Measurements from ENCODE around the gene TCF12.
A peak's percentile ranks its signal among the peaks of the same experiment; 100 is the strongest.

Gene TCF12

DNA sequence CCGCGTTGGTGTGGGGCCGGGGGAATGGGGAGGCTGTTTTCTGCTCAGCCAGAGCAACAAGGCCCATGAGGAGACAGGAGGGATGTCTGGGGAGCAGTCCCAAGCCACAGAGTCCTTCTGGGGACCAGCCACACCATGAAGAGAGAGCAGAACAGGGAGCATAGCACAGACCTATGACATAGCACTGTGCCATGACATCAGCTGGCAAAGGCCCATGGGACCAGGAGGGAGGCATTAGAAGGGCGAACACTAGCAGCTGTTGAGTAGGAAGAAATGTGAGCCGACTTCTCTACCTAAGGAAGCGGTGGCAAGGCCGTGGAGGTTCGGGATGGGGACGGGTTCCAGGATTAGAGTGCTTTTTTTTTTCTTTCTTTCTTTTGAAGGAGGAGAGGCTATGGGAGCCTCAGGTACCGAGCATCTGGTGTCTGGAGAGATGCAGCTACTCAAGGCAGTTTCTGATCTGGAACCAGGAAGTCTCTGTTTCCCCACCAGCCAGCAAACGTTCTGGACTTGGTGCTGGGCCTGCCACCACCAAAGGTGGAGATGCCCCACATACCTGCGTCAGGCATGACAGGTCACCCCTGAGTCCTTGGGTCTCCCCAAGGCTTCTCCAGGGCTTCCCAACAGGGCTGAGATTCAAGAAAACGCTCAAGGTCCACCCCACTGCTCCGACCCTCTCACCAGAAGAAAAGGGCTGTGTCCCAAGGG, 380.6 kb downstream of the TCF12 start:
- no peak for DNase-seq (ENCODE audit: low read depth)

DNA sequence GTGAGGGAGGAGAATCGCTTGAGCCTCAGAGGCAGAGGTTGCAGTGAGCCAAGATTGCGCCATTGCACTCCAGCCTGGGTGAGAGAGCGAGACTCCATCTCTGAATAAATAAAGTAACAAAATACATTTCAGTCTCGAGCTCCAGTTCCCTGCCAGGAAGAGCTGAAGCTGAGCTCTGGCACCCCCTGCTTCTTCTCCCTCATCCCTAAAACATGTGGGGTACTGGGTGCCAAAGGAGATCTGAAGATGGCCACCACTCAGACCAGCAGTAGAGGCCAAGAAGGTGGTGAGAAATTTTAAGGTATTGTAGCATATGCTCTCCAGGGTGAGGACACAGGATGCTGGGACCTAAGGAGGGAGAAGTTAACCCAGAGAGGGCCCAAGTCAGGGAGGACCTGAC, 382.9 kb downstream of the TCF12 start:
- DNase-seq (ENCODE audit: low read depth) = no peak

DNA sequence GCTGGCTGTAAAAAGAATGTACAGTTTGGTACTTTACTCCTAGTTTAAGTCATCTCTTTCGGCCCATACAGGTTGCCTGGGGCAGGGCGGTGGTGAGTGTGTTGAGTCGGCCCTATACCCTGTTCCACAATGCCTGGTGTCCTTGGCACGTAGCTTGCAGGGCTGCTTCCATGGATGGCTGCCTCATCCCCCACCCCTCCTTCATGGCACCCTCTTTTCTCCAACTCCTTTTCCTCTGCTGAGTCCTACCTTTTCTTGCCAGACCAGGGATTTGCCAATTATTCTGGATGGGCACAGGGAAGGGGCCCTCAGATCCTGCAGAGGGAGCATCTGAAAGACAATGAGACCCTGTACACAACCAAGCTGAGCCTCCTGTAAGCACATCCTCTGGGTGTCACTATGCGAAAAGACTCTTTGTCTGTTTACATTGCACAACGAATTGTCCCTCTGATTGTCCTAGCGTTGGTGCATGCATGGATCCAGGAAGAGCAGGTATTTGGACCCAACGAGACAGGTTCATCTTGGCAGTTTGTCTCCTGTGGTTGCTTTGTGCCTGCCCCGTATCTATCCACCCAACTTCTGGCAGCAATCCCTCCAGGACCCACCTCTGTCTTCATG, 384.3 kb downstream of the TCF12 start:
- DNase-seq (ENCODE audit: low read depth) = no peak

DNA sequence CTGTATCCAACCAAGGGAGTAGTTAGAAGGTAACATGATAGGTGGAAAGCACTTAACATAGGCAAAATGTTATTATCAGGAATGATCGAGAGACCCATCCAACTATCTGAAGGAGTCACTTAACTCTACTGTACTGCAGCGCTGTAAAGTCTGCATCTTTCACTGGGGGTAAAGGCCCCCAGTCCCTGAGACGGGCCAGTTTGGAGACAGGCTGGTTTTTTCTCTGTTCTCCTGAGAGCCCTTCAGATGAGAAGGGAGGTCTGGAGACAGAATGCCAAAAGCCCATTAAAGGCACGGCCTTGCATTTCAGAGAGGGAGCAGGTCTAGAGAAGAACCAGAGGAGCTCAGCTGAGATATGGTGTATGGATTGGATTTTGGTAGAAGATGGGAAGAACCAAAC, 386.6 kb downstream of the TCF12 start:
- DNase-seq (ENCODE audit: low read depth) = no peak

DNA sequence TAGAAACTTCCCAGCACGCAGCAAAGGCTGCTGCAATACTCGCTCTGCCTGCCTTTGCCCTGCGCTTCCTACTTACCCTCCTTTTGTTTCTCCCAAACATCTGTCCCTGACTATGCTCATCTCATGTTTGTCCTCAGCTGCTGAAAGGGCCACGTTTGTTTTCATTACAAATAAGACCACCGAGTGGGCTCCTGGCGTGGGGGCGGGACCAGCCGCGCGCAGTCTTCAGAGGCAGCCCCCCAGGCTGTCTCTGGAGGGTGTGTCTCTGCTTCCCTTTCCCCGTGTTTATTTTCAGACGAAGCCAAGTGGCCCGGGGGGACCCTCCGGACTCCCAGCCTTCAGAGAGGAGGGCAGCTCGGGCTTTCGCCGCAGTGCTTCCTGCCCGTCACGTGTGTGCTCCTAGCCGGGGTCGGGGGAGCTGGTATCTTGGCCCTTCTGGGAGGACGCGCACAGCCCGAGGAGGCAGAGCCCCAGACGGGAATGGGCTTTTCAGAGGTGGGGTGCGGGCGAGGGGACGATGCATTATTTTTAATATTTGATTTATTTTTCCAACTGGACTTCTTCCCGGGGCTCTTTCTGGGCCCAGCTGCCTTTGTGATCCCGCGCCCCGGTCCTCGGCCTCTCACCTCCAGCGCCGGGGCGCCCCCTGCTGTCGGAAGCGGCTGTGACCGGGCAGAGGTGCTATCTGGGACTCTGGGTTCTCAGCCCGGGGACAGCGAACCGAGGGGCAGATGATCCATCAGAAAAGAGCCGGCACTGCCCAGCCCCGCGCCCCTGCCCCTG, 387.9 kb downstream of the TCF12 start:
- peak; percentile 69 for DNase-seq (ENCODE audit: low read depth)

DNA sequence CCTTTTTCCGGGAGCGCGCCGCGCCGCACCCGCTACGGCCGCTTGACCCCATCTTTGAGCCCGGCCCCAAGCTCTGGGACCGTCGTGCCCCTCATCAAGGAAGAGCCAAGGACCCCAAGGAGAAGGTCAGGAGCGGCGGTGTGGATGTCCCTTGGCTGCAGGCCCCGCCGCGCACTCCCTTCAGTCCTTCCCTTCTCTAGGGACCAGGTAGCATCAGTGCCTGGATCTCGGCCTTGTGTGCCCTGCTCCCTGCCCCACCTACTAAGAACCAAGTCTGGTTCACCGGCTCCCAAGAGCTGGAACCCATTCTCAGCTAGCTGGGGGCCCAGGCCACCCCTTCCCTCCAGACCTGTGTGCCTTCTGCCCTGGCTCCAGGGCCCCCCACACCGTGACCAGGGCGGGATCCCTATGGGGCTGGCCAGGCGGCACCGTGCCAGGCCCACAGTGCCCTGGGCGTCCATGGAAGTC, 388.5 kb downstream of the TCF12 start:
- no peak for DNase-seq (ENCODE audit: low read depth)

DNA sequence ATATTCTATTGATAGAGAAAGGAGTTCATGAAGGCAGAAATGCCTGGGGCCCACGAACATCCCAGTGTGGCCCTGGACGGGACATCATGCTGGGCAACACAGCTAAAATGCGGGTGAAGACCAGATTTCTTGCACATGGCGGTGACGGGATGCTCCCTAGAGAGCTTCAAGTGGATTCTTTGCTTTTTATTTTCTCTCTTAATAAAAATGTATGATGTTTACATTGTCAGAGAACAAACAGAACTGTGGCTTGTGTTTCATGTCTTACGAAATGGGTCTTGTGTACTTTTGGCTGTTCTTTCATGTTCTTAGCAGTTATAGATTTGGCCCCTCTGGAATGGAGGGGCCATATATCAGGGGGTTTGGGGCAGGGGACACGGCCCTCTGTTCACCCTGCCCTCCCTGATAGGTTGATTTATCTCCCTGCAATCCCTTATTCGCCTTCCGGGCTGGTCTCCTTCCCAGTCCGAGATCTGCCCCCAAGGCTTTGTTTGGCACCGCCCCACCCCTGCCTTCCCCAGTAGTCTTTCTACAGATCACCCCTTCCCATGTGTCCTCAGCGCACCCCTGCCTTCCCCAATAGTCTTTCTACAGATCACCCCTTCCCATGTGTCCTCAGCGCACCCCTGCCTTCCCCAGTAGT, 389.2 kb downstream of the TCF12 start:
- no peak for DNase-seq (ENCODE audit: low read depth)

DNA sequence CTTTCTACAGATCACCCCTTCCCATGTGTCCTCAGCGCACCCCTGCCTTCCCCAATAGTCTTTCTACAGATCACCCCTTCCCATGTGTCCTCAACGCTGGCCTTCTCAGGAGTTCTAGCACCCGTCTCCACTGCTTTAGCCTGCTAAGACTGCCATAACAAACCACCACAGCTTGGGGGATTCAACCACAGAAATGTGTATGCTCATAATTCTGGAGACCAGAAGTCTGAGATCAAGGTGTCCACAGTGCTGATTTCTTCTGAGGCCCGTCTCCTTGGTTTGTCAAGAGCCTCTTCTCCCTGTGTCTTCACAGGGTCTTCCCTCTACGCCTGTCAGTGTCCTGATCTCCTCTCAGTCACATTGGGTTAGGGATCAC, 389.7 kb downstream of the TCF12 start:
- DNase-seq (ENCODE audit: low read depth) = no peak

DNA sequence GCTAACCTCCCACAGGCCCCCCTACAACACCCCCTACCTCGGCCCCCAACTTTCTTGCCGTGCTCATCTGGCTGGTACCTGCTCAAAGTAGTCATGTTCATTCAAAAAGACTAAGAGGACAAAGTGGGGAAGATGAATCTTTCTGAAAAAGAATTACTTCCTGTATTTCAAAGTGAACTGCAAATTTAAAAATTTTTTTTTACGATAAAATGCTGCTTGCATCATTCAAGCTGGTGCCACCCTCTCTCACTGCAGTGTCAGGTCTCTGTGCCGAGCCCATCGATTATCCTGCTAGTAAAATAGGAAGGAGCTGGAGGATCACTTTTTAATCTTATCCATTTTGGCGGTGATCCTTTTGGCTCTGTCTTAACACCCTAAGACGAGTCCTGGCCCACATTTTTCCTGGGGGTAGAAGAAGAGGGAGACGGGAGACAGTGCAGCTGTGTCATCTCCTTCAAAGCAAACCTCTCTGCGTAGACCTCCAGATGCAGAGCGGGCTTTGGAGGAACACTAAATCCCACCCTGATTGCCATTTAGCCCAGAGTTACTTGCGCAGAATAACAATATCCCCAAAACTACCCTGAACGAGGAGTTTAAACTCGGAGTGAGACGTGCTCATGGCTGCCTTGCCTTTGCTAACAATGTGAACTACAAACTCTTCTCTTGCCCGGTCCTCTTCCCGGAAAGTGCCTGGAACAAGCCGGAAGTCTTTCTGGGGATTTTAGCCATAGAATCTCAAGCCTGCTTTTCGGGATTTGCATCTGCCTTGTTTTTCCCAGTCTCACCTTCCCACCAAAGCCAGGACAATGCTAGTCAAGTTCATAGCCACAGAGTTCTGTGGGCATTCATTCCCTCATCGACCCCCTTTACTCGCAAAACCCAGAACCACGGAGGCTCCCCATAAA, 391.7 kb downstream of the TCF12 start:
- DNase-seq (ENCODE audit: low read depth) = no peak

DNA sequence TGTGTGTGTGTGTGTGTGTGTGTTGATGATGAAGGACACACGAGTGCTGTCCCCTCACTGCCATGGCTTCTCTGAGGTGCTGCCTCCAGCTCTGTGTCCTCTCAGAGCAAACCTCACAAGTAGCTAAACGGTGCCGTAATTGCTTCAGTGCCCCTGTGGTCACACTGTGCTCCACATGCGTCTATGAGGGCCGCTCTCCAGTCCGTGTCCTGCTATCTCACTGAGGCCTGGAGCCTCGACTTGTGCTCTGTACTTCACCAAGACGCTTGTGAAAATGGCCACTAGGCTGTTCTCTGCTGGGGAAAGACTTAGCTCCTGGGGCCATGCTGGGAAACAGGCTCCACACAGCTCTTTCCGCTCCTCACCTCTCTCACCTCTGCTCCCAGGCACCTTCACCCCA, 392.4 kb downstream of the TCF12 start:
- no peak for DNase-seq (ENCODE audit: low read depth)

DNA sequence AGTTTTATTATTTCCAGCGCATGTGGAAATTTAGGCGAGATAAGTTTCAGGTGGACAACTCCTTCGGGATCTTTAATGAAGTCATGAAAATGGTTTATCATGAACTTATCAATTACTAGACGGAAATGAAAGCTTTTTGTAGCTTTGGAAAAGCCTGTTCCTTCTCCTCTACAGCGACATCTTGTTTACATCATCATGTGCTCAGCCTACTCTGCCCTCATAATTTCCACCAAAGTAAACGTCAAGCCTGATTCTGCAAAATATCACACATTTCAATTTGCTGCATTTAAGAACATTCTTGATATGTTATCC, 393.5 kb downstream of the TCF12 start:
- no peak for DNase-seq (ENCODE audit: low read depth)

DNA sequence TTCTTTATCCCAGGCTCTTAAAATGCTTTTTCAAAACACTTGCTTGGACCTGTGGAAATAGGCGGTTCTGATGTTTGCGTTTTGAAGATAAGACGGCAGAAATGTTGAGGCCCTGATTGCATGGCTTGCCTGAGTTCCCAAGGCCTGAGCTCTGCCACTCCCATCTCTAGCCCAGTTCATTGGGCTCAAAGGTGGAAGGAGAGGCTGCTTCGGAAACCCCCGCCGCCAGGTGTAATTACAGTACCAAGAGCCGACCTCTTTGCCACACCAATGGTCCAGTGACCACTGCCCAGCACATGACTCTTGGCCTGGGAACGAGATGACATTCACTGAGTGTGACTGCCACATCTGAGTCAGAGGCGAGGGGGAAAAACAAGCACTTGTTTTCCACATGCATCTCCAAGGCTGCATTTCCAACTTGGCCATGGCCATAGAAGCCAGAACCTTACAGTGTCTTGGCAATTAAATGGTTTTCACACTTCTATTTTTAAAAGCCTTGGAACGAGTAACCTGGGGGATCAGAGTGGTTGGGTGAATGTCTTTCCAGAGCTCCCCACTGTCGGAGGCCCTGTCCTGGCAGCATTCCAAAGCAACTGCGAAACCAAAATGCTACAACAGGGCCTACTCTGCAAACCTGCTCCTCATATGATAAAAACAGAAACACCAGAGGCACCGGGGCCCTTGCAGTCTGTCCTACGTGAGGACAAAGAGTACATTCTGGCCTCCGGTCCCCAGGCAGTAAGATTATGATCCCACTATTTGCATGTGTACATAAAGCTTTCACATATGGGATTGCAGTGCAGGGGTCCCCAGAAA, 394.1 kb downstream of the TCF12 start:
- DNase-seq (ENCODE audit: low read depth) = no peak

DNA sequence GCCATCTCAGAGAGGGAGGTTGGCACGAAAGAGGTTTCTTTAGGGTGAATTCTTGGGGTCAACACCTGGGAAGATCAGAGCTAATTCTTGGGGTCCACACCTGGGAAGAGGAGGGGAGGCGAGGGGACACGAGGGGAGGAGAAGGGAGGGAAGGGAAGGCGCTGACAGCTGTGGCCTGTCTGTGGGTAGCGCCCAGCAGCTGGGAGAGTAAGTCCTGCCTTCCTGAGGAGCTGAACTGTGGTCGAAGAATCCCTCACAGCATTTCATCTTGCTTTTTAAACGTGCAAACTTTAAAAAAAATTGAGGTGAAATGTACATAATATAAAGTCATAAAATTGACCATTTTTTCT, 394.7 kb downstream of the TCF12 start:
- DNase-seq (ENCODE audit: low read depth) = no peak

DNA sequence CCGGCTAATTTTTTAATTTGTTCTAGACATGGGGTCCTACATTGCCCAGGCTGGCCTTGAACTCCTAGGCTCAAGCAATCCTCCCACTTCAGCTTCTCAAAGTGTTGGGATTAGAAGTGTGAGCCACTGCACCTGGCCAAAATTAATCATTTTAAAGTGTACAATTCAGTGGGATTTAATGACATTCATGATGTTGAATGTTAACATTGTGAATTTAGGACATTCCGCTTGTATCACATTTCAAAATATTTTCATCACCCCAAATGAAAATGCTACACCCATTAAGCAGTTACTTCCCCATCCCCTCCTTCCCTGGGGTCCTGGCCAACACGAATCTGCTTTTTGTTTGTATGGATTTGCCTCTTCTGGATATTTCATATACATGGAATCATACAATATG, 395.8 kb downstream of the TCF12 start:
- no peak for DNase-seq (ENCODE audit: low read depth)

DNA sequence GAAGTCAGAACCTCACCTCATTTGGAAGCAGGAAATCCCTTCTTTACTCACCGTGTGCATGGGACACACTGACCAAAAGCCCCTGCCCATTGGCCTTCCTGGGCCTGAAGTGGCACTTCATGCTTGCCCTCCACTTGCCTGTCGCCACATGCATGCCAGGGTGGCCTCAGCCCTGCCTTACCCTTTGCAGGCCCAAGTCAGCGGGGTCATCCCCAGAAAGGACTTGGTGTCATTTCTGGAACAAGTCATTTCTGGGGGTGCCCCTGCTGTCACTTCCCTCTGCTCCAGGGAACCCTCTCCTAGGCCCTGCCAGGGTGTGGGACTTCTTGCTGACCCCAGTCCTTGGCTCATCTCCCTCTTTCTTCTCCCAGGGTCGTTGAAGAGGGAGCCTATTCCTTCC, 398.0 kb downstream of the TCF12 start:
- DNase-seq (ENCODE audit: low read depth) = no peak

DNA sequence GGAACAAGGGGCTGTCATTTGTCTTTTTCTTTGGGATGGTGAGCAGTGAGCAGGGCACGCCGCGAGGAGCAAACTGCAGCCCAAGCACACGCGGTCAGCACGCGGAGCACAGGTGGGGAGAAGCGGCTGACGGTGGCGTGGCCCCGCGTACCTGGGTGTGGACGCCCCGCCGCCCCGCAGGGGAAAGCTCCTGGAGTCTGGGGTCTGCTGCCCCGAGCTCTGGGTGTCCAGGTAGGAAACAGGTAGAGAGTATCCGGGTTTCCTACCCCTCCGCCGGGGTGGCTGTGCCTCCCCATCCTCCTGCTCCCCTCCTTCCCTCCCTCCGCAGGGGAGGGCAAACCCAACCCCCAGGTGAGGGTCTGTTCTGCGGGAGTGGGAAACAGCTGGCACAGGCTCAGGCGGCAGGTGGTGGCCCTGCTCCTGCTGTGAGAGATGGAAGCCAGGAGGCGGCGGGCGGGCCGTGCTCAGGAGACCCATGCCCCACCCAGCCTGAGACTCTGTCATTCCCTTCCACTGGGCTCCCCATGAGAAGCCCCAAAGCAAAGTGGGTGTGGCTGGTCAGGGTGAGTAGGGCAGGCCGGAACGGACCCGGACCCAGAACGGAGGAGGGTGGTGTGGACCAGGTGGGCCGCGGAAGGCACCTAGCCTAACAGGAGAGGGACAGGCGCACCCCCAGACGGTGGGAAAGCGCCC, 400.9 kb downstream of the TCF12 start:
- no peak for DNase-seq (ENCODE audit: low read depth)

DNA sequence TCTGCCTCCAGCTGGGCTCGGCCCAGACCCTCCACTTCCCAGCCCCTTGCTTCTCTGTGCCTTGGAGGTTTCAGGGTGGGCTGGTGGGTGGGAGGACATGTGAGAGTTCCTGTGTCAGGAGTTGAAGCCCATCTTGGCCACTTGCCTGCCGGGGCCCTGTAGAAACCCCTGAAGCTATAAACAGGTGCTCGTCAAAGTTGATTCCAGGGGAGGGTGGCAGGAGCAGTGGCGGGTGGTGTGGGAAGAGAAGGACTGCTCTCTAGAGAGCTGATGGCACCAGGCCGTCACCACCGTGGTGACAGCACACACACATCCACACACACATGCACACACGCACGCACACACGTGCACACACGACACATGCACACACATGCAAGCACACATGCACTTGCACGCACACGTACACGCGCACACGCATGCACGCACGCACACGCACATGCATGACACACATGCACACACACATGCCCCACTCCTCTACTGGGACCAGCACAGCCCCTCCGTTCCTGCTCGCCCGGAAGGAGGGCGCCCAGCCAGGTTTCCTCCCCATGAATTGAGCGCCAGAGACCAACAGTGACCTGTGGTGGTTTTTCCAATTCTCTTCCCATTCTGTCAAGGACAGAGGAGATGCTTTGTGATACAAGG, 401.6 kb downstream of the TCF12 start:
- no peak for DNase-seq (ENCODE audit: low read depth)

DNA sequence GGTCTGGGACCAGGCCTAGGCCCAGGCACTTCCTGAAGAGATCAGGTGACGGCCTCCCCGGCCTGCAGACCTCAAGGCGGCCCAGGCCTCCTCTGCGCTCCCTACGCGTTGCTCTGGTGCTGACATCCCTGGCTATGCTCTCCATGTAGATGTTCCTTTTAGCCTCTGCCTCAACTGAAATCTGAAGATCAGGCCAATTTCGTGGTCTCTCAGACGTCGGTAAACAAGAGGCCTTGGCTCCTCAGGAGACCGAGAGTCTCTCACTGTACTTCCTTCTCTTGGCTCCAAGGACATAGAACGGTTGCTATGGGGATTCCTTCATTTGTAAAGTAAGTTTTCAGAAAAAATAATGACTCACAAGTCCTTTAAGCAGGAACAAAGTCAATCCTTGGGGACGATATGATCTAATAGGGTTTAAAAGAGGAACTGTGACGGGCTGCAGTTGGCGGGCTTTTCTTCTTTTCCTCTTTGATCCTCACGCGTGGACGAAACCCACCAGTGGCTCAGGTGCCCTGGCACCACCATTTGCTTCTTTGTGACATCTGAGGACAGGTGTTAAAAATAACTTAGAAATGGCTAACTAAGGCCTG, 402.3 kb downstream of the TCF12 start:
- no peak for DNase-seq (ENCODE audit: low read depth)

DNA sequence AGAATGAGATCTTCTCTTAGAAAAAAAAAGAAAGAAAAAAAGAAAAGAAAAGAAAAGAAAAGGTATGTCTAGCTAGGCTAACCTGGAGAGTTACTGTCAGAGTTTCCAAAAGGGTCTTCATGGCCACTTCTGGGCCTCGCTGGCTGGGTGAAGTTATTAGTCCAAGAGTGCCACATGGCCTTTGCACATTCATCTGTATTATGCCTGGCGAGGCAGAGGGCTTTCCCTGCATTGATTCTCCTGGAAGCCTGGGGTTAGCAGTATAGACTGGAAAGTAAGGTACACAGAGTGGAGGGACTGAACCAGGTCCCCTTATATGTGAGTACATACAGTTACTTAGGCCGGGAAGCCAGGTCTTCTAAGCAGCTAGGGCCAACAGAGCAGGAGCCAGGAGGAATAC, 403.0 kb downstream of the TCF12 start:
- DNase-seq (ENCODE audit: low read depth) = no peak

Data from T follicular helper cell (primary cell).